RPMI7951 (cell line): ENCODE measurements around the gene PPHLN1. TPM values are rescaled to one million over a fixed set of nuclear protein-coding genes. Genes with fewer than 3 reads are reported as not detected.
A peak's percentile ranks its signal among the peaks of the same experiment; 100 is the strongest.
"Not testable (repeated sequence)": the region's sequence is repeated elsewhere in the genome, so short reads cannot be mapped to it uniquely, and the experiment has no call there.

Experiments used
- DNase-seq: peaks from one replicate; pipeline ENCODE4 v3.0.0-alpha.2; 2012; ENCODE audit warnings: low read depth
- total RNA-seq: library from RNA; depleted of rRNA; stranded (reverse); fragments of >200 nt; shearing (Covaris generic); gene quantifications from 2 replicates; pipeline ENCODE4 v1.2.3, GENCODE V29; 2014

PPHLN1 gene
- total RNA-seq, 1 experiment from 2014 or later = 58.8 TPM

GRCh38 chr12:42370013-42370412 lies 44.0 kb downstream of the PPHLN1 start:
- no peak for DNase-seq

DNA sequence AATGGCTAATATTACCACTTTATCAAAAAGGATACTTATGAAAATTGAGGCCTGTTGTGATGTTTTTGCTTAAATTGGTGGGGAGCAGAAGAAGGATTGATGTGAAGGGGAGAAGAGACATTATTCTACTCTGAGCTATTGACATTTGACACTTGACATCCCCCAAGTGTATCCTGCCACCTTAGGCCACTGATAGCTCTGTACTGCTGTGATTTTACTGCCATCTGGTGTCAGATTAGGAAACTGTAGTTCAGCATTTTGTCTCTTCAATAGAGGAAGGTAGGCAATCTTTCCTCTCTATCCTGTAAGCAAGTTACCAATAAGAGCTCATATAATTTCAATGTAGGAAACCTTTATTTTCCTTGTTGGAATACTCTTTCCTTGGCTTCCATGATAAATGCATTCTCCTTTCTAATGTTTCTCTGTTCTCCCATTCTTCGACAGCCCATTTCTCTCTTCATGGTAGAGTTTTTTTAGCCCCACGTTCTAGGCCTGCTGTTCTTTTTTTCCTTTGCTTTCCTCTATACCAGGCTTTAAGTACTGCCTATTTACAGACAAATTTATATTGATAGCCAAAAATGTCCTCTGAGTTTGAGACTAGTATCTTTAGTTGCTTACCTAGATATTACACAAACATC lies 46.3 kb downstream of the PPHLN1 start:
- DNase-seq = peak; percentile 40

- DNase-seq = no peak
Observed at GRCh38 chr12:42373669-42374068, 47.7 kb downstream of the PPHLN1 start.

DNA sequence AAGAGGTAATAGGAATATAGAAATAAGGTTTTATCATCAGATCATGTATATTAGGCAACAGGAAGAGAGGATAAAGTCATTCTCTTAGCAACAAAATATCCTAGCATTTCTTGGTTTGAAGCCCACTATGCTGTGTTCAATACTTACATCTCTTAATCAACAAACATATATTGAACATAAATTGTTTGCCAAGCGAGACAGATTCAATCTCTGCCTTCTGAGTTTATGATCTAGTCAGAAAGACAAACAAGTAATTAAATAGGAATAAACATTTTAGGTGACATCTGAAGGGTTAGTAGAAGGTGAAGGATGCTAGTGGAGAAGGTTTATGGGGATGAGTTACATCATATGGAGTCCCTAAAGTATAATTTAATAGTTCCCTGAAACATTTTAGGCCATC lies 54.8 kb downstream of the PPHLN1 start:
- DNase-seq = no peak

DNA sequence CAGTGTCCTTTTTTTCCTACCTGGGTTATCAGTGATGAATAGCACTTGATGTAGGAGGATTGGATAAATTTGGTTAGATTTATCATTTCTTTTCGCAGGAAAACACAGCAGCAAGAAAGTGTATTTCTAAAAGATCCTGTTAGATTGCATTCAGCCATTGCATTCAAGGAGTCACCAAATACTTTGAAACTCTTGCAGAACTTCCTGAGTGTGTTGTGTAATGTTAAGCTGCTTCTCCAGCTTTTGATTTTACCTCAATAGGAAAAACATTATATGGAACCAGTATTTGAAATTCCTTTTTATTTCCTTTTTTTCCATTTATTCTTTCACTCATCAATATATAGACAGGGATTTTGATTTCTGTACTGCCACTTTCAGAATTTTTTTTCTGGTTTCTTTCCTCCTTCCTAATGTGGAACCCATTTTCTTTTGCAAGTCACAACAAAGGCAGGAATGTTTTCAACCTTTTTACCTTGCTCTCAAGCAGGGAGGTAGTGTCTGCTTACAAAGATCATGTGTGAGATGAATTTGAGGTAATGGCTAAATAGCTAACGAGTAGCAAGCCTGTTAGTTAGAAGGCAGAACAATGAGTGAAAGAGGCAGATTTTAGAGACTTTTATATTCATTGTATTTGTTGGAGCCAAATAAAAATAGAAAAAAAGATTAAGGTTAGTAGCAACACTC lies 56.2 kb downstream of the PPHLN1 start:
- DNase-seq = no peak

DNA sequence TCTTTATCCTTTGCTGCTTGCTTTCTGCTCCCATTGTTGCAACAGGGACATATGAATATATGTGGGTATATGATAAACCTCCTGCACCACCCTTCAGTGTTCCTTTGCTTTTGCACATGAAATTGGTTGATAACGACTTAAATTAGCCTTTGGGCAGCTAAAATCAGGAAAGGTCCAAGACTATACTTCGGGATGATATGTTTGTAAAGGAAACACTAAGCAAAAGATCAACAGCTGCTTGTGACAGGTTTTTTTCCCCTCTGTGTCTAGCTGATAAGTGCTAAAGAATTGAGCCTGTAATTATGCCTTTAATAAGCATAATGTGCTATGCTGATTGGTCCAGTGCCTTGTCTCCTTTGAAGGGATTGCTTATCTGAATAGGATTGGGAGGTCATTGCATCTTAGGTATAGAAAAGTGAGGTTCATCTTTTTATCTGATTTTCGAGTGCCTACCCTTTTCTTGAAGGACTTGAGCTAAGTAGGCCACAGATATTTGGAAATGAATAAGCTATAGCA lies 59.4 kb downstream of the PPHLN1 start:
- DNase-seq = no peak

- no peak for DNase-seq
Observed at GRCh38 chr12:42386308-42386707, 60.3 kb downstream of the PPHLN1 start.

- not testable (repeated sequence) for DNase-seq
Observed at GRCh38 chr12:42388086-42388485, 62.1 kb downstream of the PPHLN1 start.

- no peak for DNase-seq
Observed at GRCh38 chr12:42394429-42394828, 68.5 kb downstream of the PPHLN1 start.

DNA sequence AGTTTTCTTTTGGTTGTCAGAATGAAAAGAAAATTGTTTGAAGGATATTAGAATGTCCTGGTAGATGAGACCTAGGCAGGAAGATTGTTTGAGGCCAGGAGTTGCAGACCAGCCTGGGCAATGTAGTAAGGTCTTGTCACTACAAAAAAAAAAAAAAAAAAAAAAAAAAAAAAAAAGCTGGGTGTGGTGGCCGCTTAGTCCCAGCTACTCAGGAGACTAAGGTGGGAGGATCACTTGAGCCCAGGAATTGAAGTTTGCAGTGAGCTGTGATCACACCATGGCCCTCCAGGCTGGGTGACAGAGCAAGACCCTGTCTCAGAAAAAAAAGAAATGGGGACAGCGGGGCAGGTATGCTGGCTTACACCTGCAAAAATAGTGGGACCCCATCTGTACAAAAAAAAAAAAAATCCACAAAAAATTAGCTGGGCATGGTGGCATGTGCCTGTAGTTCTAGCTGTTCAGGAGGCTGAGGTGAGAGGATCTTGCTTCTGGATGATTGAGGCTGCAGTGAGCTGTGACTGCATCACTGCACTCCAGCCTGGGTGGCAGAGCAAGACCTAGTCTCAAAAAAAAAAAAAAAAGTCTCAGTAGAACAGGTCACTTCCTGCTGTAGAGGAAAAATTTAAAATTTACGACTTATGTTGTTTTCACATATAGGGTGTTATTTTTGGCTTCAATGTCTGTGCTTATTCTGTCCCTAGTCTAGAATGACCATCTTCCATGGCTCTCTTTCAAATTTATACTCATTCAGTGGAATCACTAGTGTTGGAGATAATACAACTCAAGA lies 70.7 kb downstream of the PPHLN1 start:
- no peak for DNase-seq

DNA sequence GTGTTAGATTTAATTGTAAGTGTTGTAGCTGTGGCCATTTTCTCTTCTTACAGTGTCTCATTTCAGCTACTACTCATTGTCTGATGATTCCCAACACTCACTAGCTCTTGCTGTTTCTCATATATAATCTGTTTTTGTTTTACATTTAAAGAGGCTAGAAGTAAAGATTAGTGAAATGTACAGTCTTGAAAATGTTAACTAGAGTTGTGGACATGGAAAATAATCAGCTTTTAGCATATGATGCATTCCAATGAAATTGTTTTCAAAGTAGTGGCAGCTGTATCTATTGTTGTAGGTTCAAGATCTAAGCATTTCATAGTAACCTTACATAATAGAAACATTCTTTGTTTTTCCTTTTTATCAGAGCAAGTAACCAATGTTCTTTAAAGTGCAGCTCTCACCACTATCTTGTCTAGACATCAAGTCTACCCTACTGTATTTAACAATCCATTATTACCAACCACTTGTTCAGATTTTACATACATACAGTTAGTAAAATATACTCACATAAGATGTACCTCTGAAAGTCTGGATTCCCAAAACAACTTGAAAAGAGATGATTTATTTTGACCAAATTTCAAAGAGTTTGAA lies 76.9 kb downstream of the PPHLN1 start:
- DNase-seq = no peak

GRCh38 chr12:42407306-42407705 lies 81.3 kb downstream of the PPHLN1 start:
- DNase-seq = peak; percentile 4

- DNase-seq = no peak
Observed at GRCh38 chr12:42409471-42409870, 83.5 kb downstream of the PPHLN1 start.

GRCh38 chr12:42410340-42410739 lies 84.4 kb downstream of the PPHLN1 start:
- no peak for DNase-seq

- no peak for DNase-seq
Observed at GRCh38 chr12:42420395-42420794, 94.4 kb downstream of the PPHLN1 start.

DNA sequence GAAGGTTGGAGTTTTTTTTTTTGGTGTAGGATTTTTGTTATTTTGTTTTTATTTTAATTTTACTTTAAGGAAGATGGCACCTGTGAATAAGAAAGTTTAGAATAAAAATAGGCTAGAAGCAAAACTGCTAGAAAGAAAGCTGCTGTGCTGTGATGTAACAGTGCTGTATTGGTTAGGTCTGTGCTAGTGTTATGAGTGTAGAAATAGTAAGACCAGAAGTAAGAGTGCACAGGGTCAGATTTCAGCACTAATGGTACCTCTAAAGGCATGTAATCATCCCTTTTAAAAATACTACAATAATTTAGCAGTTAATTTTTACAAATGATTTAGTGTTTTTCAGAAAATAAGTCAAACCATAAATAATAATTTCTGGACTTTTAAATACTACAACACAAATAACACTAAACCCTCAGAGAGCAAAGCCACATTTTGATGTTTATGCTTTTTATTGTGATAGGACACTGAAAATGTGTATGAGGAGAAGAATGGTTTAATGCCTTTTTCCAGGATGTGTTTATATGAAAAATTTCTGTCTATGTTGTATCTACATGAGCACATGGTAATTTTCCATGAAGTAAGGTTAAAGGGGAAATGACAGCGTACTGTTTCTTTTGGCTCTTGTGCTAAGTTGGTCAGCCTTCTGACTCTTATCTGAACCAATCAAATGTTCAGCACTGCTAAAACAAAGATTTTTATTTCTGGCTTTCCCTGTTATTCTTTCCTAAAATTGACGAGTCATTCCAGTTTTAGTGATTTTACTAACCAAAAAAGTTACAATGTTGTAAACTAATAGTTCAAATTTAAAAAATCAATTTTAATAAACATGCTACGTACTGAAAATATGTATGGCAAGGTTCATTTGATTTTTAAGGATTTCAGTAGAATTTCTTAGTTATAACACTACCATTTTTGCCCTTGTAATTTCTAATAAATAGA lies 96.1 kb downstream of the PPHLN1 start:
- DNase-seq = peak; percentile 16

DNA sequence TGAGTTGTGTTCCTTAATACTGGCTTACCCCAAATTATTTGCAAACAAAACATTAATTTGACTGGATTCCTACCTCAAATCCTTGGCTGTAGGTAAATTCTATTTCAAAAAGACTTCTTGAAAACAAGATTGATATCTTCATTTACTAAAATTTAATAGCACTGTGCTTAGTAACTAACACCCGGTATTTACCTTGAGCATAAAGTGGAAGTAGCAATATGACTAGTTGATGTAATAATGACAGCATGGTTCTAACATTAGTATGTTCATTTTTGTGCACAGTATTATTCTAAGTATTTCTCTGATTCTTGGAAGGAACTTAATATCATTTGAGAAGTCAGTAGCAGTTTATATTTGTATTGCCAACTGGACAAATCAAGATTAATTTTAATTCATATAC lies 96.8 kb downstream of the PPHLN1 start:
- DNase-seq = no peak

GRCh38 chr12:42426746-42427145 lies 100.8 kb downstream of the PPHLN1 start:
- DNase-seq = peak; percentile 36

- DNase-seq = no peak
Observed at GRCh38 chr12:42428850-42429249, 102.9 kb downstream of the PPHLN1 start.

DNA sequence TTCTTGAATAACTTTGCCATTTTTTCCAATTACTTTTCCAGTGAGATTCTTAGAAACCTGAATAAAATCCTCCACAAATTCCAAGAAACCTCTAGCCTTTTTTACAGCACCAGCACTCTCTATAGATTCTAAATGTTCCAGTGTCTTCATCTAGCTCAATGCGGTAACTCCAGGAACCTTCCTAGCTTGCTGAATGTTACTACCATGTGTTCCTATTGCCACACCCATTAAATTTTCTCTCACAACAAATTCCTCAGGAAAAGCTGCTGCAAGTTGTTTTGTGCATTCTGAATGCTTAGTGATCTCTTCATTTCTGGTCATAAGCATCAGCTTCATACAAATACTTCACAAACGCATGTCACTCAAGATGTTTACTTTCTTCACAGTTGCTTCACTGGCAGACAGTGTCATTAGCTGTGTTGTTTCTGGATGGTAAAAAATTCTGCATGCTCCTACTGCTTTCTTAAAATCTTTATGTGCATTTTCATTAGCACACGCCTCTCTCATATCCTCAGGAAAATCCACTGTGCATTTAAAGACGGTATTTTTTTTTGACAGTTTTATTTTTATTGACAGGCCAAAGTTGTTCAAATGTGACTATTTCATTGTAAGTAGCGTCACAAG lies 106.7 kb downstream of the PPHLN1 start:
- DNase-seq = no peak

GRCh38 chr12:42440608-42441007 lies 114.6 kb downstream of the PPHLN1 start:
- no peak for DNase-seq
